Lower leg skin (tissue), 4 donors: Measurements from ENCODE around the gene PALLD. TPM values are rescaled to one million over a fixed set of nuclear protein-coding genes. Genes with fewer than 3 reads are reported as not detected.

Source experiments
- DNase-seq, 2 donors: peaks; one replicate each; pipeline ENCODE4 v3.0.0-alpha.2; 2019; ENCODE audit warnings: low spot score in 2 of 2
- H3K4me3 ChIP-seq: fragments of 200-600 bp; sonication (generic); 2 replicates; pipeline ENCODE4 v1.5.1; 2017; ENCODE audit warnings: mild to moderate bottlenecking, low read depth; ENCODE audit not compliant: poor library complexity, severe bottlenecking
- CTCF ChIP-seq, 3 donors: fragments of 450-650 bp; IDR thresholded peaks; one replicate each; pipeline ENCODE4 v1.5.1; 2016; ENCODE audit warnings: antibody characterized with exemption in 3 of 3, mild to moderate bottlenecking in 3 of 3, moderate library complexity in 2 of 3
- POLR2A ChIP-seq, 2 donors: fragments of 450-650 bp; IDR thresholded peaks; one replicate each; pipeline ENCODE4 v1.6.1; 2016 to 2017; ENCODE audit warnings: antibody characterized with exemption in 2 of 2, mild to moderate bottlenecking in 1 of 2, moderate library complexity in 1 of 2
- WGBS, 2 donors: methylation state at CpG; one replicate each; pipeline ENCODE4 v1.1.5; 2018; 5-methylcytosine and 5-hydroxymethylcytosine counted together
- intact Hi-C: fragments of 100-400 bp; cut with DNase I; formaldehyde crosslinking; loops from one replicate; pipeline ENCODE4 v1.15.0; 2023; ENCODE audit warnings: low total_unique reads
- total RNA-seq, 4 donors: library from RNA; depleted of rRNA; stranded (reverse); fragments of >200 nt; gene quantifications; one replicate each; pipeline ENCODE4 v1.1.0, GENCODE V29; 2016

Gene PALLD
- total RNA-seq, 4 donors from 2014 or later = 46.1 to 103 (median 77.6) TPM

- WGBS, 2 donors = 93 to 98% methylated on average over 2 of the region's 2 CpGs
- DNase-seq = no peak
- H3K4me3 ChIP-seq = no peak overlapping the region
- TF ChIP-seq POLR2A (IDR thresholded peaks at IDR 0.05) (no peak), CTCF (IDR thresholded peaks at IDR 0.05) (no peak)
- intact Hi-C loops = loop anchor here (10.0 kb wide), 1 partner anchor 209 kb away; no protein-coding TSS in a partner anchor
These were observed 417.2 kb downstream of the PALLD start for GRCh38 chr4:168914095-168914494.

GRCh38 chr4:168917138-168917779, 420.4 kb downstream of the PALLD start:
- intact Hi-C loops = loop anchor here (10.0 kb wide), 1 partner anchor 212 kb away; no protein-coding TSS in a partner anchor
- WGBS, 2 donors = 53 to 65% methylated on average over 8 of the region's 8 CpGs
- H3K4me3 ChIP-seq = no peak overlapping the region
- no peak for DNase-seq
- no peak for TF ChIP-seq POLR2A (IDR thresholded peaks at IDR 0.05)
- no peak for TF ChIP-seq CTCF (IDR thresholded peaks at IDR 0.05)

DNA sequence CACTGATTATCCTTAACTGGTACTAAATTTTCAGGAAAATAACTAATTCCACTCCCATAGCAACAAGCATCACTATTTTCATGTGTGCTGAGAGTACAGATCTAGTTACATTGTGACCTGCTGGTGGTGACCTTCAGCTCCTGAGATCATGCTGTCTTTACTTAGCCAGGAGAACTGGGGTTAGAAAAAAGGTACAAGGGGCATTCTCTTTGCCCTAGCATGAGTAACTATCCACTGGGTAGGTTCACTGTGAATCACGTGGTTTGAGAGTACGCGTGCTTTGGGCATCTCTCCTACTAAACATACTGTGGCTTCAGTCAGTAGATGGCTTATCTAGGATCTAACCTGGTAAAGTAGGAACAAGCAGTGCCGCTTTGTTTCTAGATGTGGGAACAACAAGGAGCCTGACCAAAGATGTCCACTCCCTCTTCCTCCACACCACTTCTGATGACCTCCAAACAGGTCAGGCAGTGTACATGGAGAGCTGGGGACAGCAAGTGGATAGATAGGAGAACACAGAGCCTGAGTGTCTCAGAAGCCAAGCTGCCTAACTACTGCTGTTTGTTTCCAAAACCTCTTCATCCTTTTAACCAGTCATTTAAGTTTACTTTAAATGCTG, 423.0 kb downstream of the PALLD start:
- DNase-seq = no peak
- intact Hi-C loops = loop anchor here (10.0 kb wide), 2 partner anchors 85 to 215 kb away; no protein-coding TSS in a partner anchor
- TF ChIP-seq CTCF (IDR thresholded peaks at IDR 0.05) (no peak), POLR2A (IDR thresholded peaks at IDR 0.05) (no peak)
- no peak overlapping the region for H3K4me3 ChIP-seq
- 84 to 93% methylated on average over 4 of the region's 4 CpGs for WGBS, 2 donors

GRCh38 chr4:168920441-168921065, 423.7 kb downstream of the PALLD start:
- intact Hi-C loops = loop anchor here (10.0 kb wide), 1 partner anchor 84 kb away; no protein-coding TSS in a partner anchor
- TF ChIP-seq CTCF (IDR thresholded peaks at IDR 0.05) (no peak), POLR2A (IDR thresholded peaks at IDR 0.05) (no peak)
- WGBS, 2 donors = 80 to 83% methylated on average over 6 of the region's 6 CpGs

DNA sequence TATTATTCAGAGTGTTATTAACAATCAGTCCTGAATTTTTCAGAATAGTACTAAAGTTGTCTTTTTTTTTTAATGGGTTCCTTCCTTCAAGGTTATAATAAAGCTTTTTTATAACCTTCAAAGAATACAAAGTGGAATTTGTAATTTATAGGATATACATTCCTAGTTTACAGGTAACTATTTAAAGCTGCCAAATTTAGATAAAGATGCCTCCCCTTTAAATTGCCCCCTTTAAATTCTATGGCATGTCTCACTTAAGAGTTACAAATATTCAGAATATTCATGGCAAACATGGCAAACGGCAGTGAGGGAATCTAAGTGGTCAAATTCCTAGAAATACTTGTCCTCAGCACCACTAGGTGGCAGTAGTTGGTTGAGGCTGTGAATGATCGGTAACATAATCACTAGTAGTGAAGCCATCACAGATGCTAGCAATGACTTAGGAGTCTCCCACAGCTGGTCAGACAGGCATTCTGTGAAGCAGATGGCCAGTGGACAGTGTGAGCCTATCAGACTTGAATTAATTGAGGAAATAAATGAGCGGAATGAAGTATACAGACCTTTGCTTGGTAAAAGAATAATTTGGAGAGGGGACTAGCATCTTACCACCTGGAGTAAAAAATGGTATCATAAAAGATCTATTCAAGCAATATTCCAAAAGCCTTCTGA, 426.8 kb downstream of the PALLD start:
- intact Hi-C loops = loop anchor here (10.0 kb wide), 1 partner anchor 81 kb away; no protein-coding TSS in a partner anchor

More at GRCh38 chr4:168920441-168921065, 423.7 kb downstream of the PALLD start:
- DNase-seq = no peak
- no peak overlapping the region for H3K4me3 ChIP-seq

More for the DNA sequence above, 426.8 kb downstream of the PALLD start:
- 17 to 22% methylated on average over 3 of the region's 3 CpGs for WGBS, 2 donors
- TF ChIP-seq CTCF (IDR thresholded peaks at IDR 0.05) (peak in 1 of 3 donors; percentile 36), POLR2A (IDR thresholded peaks at IDR 0.05) (no peak)
- H3K4me3 ChIP-seq = no peak overlapping the region
- DNase-seq = peak in 1 of 2 donors; percentile 41
